COLO668 (cell line): ENCODE results near the gene DPM2.
A peak's percentile ranks its signal among the peaks of the same experiment; 100 is the strongest.

Experiments used
- DNase-seq: peaks from one replicate; lab custom pipeline; 2025; ENCODE audit not compliant: unreplicated experiment; lab: John Stamatoyannopoulos, UW

DPM2 gene

GRCh38 chr9:127958728-127959127 lies 21.1 kb upstream of the DPM2 start:
- no peak for DNase-seq

DNA sequence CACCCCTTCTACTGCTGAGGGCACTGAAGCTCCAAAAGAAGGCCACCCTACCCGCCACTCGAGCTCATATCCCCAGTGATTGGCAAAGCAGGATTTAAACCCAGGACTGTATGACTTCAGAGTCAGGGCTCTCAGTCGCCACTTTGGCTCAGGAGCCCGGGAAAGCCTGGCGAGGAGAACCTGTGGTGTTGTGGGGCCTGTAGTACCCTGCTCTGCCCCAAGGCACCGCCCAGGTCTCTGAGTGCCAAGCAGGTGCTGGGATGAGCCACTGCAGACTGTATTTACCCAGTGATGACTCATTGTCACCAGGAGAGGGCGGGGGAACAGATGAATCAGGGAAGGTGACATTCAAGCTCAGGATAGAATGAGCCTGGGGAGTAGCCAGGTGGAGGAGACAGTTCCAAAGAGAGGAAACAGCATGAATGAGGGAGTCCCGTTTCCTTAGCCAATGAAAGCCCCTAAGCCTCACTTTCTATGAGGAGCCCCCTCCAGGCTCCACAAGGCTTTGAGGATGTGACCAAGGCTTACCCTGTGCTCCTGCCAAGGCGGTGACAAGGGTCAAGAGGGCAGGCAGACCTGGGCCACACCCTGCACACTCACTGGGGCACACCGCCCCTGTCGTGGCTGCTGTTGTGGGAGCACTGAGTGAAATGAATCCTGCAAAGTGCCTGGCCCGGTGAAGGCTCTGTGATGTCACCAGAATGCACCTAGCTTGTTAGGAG lies 17.8 kb upstream of the DPM2 start:
- DNase-seq = peak; percentile 95

DNA sequence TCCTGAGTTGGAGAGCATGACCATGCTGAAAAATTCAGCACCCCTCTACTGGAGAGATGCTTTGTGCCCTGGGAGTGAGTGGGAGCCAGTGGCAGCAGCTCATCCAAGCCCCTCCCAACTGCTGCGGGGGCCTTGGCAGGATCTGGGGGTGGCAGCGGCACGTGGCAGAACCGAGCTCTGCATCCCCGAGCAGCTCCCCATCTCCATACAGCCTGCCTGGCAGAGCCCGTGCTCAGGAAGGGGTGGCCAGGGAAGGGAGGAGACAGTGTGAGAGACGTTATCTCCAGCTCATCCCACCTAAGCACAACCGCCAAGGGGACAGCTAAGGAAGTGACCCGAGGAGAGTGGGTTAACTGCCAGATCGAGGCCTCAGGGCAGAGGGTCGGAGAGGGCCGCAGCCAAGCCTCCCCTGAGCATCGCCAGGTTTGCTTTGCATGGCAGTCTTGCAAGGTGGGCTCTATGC lies 17.2 kb upstream of the DPM2 start:
- peak; percentile 35 for DNase-seq

- peak; percentile 25 for DNase-seq
These were observed 16.3 kb upstream of the DPM2 start for GRCh38 chr9:127953768-127954505.

- no peak for DNase-seq
These were observed 15.5 kb upstream of the DPM2 start for GRCh38 chr9:127953154-127953553.

DNA sequence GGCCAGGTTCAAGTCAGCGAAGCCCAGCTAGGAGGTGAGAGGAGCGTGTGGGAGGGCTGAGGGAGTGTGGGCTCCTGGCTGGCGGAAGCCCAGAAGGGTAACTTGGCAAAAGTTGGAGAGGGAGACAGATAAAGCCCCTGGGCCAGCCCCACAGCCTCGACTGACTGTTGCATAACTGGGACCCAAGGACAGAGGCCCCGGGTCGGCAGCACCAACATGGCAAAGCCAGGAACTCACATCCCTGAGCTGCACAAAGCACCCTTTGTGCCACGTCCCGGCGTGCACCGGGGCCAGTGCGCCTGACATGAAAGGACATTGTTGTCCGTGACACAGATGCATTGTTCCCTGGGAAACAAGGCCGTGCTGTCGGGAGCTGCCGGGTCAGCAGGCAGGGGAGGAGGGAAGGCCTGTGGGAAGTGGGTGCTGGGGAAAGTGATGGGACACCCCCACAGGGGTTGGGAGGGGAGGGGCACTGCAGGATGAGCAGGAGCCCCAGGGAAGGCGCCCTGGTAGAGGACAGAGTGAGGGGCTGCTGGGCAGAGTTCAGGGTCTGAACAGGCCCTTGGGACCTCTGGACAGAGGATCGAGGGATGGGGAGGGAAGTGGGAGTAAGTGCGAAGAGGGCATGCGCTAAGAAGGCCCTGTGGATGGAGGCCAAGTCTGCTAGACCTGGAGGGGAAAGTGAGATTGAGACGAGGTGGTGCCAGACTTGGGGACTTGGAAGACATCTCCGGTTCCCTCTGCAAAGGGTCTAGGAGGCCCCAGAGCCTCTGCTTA lies 13.0 kb upstream of the DPM2 start:
- no peak for DNase-seq

- no peak for DNase-seq
These were observed 12.3 kb upstream of the DPM2 start for GRCh38 chr9:127949827-127950512.

DNA sequence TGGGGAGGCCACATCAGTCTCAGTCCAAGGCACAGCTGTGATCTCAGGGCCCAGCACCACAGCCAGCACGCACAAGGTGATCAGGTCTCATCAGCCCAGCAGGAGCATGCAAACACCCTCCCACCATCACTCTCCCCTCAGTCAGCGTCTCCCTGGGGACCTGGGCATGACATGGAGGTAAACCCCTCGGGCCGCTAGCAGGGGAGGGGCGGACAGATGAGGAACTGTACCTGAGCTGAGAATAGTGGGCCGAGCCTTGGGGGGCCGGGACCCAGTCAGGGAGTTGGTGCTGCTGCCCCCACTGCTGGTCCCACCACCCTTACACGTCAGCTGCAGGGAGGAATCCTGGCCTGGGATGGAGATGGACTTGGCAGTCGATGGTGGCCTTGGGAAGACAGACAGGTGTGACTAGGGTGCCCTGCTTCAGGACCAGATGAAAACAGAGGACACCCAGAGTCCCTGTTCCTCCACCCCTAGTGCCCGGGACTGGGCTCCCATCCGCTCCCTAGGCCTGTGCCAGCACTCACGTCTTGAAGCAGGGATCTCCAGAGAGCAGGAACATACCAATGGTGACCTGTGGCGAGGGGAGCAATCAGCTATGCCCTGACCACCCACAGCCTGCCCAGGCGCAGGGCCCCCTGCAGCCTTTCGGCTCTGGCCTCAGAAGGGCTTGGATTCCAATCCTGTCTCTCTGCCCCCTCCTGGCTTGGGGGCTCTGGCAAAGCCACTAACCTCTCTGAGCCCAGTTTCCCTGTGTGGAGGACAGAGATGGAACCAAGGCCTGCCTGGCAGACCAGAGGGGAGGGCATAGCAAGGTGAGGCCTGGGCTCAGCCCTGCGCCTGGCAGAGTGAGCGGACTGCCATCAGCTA lies 10.4 kb upstream of the DPM2 start:
- DNase-seq = no peak

- DNase-seq = no peak
These were observed 9.1 kb upstream of the DPM2 start for GRCh38 chr9:127946728-127947127.

DNA sequence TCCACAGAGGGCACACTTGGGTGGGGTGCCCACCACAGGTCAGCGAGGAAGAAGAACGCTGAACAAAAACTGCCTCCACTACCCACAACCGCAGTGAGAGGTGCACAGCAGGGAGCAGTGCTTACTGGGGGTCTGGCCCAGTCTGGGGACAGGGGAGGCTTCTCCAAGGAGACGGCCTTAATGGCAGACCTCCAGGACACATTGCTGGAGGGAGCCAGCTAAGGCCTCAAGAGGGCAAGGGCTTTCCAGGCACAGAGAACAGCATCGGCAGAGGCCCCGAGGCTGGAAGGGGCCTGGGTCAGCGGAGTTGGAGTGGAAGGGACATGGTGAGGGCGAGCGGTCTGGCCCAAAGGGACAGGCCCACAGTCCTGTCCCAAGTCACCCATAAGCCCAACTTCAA lies 8.3 kb upstream of the DPM2 start:
- DNase-seq = no peak

DNA sequence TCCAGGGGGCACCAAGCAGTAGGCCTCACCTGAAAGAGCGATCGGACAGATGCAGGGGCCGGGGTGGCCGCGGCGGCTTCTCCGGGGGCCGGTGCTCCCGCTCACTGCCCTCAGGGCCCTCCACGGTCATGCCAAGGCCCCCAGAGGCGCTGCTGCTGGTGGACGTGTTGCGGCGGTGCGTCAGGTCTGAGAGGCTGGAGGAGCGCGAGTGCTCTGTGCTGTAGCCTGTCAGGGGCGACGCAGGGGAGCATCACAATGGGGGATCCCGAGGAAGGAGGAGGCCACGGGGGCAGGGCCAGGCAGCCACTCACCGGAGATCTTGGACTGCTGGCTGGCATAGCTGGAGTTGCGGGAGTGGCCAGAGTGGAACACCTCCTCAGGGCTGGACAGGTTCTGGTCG lies 7.7 kb upstream of the DPM2 start:
- DNase-seq = no peak

- no peak for DNase-seq
These were observed 7.0 kb upstream of the DPM2 start for GRCh38 chr9:127944586-127945218.

DNA sequence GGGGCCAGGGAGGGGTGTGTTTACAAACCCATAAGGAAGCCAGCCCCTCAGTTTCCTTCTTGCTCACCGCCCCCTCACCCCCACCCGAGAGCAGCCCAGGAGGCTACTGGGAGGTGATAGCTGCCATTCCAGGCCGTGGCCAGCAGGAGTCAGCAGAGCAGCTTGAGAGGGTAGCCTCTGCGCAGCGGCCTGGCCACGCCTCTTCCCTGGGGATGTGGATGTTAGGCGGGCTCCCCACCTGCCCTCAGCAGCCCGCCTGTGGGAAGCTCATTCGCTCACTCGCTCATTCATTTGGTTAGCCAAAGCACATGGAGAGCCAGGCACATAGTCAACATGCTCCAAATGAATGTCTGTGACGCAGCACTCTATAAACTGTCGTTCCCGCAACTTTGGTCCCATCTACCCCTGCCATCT lies 6.1 kb upstream of the DPM2 start:
- peak; percentile 94 for DNase-seq

GRCh38 chr9:127943011-127943662 lies 5.5 kb upstream of the DPM2 start:
- no peak for DNase-seq

DNA sequence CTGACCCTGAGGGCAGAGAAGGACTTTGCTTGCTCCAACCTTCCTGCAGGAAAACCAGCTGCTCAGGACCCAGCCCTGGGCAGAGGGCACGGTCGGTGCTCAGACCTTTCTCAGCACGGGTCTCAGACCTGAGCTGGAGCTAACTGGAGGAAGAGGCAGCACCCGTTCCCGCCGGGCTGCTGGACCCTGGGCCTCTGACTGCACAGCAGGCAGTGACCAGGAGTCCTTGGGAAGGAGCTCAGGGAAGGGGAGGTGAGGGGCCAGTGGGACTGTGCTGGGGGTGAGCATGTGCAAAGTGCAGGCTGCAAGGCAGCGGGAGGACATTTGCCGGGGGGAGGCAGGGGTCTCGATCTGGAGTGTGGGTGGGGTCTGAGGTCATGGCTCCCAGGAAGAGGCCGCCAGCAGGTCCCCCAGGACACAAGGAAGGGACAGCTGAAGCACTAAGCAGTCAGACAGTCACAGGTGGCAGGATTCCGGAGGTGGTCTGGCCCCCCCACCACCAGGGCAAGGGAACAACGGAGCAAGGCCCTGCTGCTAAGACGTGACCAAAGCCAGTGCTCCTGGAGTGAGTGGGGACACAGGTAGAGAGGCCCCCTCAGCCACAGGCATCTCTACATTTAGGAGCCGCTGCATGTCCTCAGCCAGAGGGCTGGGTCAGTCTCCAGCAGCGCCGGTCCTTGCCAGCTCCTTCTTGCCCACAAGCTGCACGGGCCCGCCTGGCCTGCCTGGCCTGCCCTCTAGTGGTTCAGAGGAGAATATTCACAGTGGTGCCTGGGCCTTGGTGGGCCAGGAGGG lies 4.8 kb upstream of the DPM2 start:
- DNase-seq = peak; percentile 48

DNA sequence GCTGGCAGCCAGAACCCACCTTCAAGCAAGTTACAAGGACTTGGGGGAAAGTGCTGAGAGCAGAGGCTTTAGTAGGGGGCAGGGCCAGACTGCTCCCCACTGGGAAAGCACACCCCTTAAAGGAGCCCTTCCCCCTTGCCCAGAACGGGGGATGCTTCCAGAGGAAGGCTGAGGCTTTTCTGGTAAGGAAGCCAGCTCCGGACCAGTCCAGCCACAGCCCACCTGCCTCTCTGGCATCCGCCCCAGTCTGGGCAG lies 4.2 kb upstream of the DPM2 start:
- DNase-seq = no peak

DNA sequence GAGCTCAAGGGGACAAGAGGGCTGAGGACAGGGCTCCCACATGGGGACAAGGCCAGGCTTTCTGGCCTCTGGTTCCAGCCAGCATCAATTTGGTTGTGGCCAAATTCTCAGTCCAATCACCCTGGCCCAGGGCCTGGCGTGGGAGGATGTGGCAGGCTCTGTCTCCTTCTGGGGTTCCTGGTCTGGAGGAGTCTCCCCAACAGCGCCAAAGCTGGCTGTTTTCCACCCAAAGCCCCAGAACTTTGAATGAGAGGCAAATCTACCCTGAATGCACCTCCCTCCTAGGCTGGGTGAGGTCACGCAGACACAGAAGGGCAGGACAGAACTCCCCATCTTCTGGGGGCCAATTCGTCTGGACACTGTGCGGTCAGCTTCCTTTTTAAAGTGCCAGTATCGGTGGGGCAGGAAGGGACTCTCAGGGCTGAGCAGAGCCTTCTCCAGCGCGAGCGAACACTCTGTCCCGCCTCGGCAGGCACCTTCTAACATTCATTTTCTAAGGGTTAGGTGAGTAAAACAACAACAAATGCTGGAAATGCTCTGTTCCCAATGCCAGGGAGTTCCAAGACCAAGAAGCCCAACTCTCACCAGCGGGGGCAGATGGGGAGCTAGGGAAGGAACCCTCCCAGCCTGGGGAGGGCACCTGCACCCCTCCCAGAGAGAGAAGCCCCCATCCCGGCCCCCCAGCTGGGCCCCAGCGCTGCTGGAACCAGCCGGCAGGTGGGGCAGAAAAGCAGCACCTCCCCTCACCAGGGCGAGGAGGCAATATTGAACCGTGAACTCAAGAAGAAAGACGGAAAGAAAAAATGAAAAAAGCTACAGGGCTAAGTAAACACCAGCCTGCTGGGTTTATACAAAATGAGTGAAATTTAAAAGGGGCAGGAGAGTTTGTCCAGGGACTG lies 3.7 kb upstream of the DPM2 start:
- no peak for DNase-seq

GRCh38 chr9:127940593-127940992 lies 2.9 kb upstream of the DPM2 start:
- DNase-seq = no peak
